Panc1 (cell line): ENCODE data around the gene LRRC8E. TPM values are rescaled to one million over a fixed set of nuclear protein-coding genes. Genes with fewer than 3 reads are reported as not detected.
"Not testable (repeated sequence)": the region's sequence is repeated elsewhere in the genome, so short reads cannot be mapped to it uniquely, and the experiment has no call there.

Source experiments
- ATAC-seq: fragments of 200-7000 bp; cut with Tn5 transposase; 2 replicates; pipeline ENCODE4 v1.9.1; 2020; ENCODE audit warnings: mild to moderate bottlenecking, moderate library complexity
- BruUV-seq: library from RNA; stranded (reverse); fragments of 400-500 nt; replicated peaks from 2 replicates; lab custom pipeline; 2021; lab: Mats Ljungman, UMichigan
- CTCF ChIA-PET: fragments of 300-600 bp; sonication (Branson Sonifier 250); formaldehyde crosslinking; loops from one replicate; lab custom pipeline; 2022; ENCODE audit warnings: antibody characterized with exemption; lab: Charles Lee
- POLR2A ChIA-PET: fragments of 300-600 bp; sonication (Branson Sonifier 250); formaldehyde crosslinking; loops from one replicate; lab custom pipeline; 2022; ENCODE audit warnings: antibody characterized with exemption; lab: Charles Lee
- DNase-seq: peaks from one replicate; pipeline ENCODE4 v3.0.0-alpha.2; 2010; ENCODE audit warnings: low read depth, low spot score
- H3K27ac ChIP-seq: 2 replicates; pipeline ENCODE4 v1.5.1; 2011; ENCODE audit warnings: mild to moderate bottlenecking, low read length, inconsistent platforms
- H3K27me3 ChIP-seq: fragments of 200-500 bp; sonication (Bioruptor generic); 2 replicates; pipeline ENCODE4 v1.6.0; 2014; ENCODE audit warnings: low read length, inconsistent platforms; ENCODE audit not compliant: control insufficient read depth, insufficient read depth
- H3K36me3 ChIP-seq: fragments of 200-500 bp; sonication (Bioruptor generic); 2 replicates; pipeline ENCODE4 v1.5.1; 2014; ENCODE audit warnings: inconsistent platforms, mild to moderate bottlenecking, low read length, moderate library complexity; ENCODE audit not compliant: control insufficient read depth, insufficient read depth
- H3K4me1 ChIP-seq: 2 replicates; pipeline ENCODE4 v1.5.1; 2011; ENCODE audit warnings: inconsistent platforms, mild to moderate bottlenecking, low read length, moderate library complexity; ENCODE audit not compliant: control insufficient read depth, insufficient read depth
- H3K4me3 ChIP-seq, 2 experiments: 2 replicates each; pipeline ENCODE4 v1.5.1; 2011 to 2012; ENCODE audit warnings: low read depth in 2 of 2, low read length in 2 of 2, mild to moderate bottlenecking in 2 of 2, inconsistent platforms in 1 of 2, moderate library complexity in 1 of 2
- H3K9me3 ChIP-seq: fragments of 200-500 bp; sonication (Bioruptor generic); 2 replicates; pipeline ENCODE4 v1.5.1; 2014; ENCODE audit warnings: low read depth, mild to moderate bottlenecking, inconsistent platforms, low read length, moderate library complexity; ENCODE audit not compliant: control insufficient read depth, insufficient read depth
- SIN3A ChIP-seq: IDR thresholded peaks from 2 replicates; pipeline ENCODE4 v1.6.1; 2012; ENCODE audit warnings: low read depth, mild to moderate bottlenecking, low read length, moderate library complexity, borderline replicate concordance; ENCODE audit not compliant: insufficient read depth
- in situ Hi-C: cut with HindIII; loops from 2 replicates; pipeline ENCODE4 v1.10.0; 2016; ENCODE audit warnings: low sequenced_read_pairs, low pct_unique_long_range_greater_than_20kb
- intact Hi-C: fragments of 100-400 bp; cut with micrococcal nuclease; formaldehyde crosslinking; loops from one replicate; pipeline ENCODE4 v1.10.0; 2022; ENCODE audit not compliant: unreplicated experiment
- total RNA-seq: library from RNA; stranded (reverse); gene quantifications from one replicate; pipeline ENCODE4 v1.2.1, GENCODE V29; 2021; ENCODE audit not compliant: unreplicated experiment
- TF ChIP-seq, protein P1 (sequence below): fragments of 450-650 bp; IDR thresholded peaks from 2 replicates; pipeline ENCODE4 v1.5.1; 2017; ENCODE audit warnings: mild to moderate bottlenecking
- TF ChIP-seq, protein P2 (sequence below), 2 experiments: IDR thresholded peaks; 2 replicates each; pipeline ENCODE4 v1.6.1; 2011 to 2012; ENCODE audit warnings: low read depth in 2 of 2, control low read depth in 1 of 2, low read length in 1 of 2, mild to moderate bottlenecking in 1 of 2, moderate library complexity in 1 of 2; ENCODE audit not compliant: insufficient read depth in 1 of 2

Gene LRRC8E
- total RNA-seq, 1 experiment from 2014 or later: 5.0 TPM

DNA sequence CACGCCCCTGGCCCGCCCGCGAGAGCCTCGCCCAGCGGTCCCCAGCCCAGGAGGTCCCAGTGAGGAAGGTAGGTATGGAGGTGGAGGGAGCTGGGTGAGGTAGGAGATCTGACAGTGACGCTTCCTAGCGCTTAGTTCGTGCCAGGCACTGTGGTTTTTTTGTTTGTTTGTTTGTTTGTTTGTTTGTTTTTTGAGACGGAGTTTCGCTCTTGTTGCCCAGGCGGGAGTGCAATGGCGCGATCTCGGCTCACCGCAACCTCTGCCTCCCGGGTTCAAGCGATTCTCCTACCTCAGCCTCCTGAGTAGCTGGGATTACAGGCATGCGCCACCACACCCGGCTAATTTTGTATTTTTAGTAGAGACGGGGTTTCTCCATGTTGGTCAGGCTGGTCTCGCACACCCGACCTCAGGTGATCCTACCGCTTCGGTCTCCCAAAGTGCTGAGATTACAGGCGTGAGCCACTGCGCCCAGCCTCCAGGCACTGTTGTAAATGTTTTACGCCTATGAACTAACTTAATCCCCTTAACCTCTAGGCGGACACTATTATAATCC lies 29.8 kb downstream of the LRRC8E start:
- BruUV-seq, POLR2A ChIA-PET, H3K27me3 ChIP-seq, ATAC-seq, H3K9me3 ChIP-seq, intact Hi-C loops, in situ Hi-C loops, DNase-seq, H3K36me3 ChIP-seq: not testable (repeated sequence)
- Histone ChIP-seq H3K4me1 (peaks cover 16% of the 10 kb centered on the region), H3K27ac (peak overlapping the region; percentile 44), H3K4me3 (peak overlapping the region; percentile 61 to 62)
- CTCF ChIA-PET: interaction anchor here (0.8 kb wide), 1 partner anchor 23 kb away, joined by 3 read pairs; no protein-coding TSS in a partner anchor
- 0 out of 2 replicates have a peak, but pooled peaks have one; percentile 51 for TF ChIP-seq SIN3A
- TF ChIP-seq, protein P1, sequence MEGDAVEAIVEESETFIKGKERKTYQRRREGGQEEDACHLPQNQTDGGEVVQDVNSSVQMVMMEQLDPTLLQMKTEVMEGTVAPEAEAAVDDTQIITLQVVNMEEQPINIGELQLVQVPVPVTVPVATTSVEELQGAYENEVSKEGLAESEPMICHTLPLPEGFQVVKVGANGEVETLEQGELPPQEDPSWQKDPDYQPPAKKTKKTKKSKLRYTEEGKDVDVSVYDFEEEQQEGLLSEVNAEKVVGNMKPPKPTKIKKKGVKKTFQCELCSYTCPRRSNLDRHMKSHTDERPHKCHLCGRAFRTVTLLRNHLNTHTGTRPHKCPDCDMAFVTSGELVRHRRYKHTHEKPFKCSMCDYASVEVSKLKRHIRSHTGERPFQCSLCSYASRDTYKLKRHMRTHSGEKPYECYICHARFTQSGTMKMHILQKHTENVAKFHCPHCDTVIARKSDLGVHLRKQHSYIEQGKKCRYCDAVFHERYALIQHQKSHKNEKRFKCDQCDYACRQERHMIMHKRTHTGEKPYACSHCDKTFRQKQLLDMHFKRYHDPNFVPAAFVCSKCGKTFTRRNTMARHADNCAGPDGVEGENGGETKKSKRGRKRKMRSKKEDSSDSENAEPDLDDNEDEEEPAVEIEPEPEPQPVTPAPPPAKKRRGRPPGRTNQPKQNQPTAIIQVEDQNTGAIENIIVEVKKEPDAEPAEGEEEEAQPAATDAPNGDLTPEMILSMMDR: peak; percentile 52

DNA sequence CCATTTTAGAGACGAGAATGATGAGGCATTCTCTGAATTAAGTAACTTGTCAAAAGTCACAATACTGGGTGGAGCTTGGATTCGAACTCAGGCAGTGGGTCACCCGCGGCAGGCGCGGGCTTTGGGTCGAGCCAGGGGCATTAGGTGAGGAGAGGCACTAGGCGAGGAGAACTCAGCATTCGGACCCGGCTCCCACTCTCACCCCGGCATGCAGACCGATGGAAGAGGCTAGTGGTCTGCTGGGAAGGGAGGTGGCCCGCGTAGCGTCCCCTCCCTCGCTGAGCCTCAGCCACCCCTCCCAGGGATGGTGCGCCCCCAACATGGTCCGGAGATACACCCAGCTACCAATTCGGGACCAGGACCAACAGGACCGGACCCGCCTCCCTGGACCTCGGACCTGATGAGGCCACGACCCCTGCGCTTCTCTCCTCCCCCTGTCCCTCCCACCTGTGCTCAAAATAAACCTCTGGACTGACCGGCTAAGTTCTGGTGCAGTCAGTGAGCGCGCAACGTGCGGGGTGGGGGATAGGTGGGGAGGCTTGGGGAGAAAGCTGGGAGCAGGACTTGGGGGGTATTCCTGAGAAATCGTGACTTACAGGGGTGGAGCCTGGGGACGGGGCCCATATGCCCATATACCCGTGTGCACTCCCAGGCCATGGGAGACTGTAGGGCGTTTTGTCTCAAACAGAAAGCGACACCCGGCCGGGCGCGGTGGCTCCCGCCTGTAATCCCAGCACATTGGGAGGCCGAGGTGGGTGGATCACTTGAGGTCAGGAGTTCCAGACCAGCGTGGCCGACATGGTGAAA lies 30.5 kb downstream of the LRRC8E start:
- Histone ChIP-seq H3K4me1 (peaks cover 20% of the 10 kb centered on the region), H3K9me3 (no peaks in the 10 kb centered on the region), H3K27me3 (no peaks in the 10 kb centered on the region), H3K27ac (peak overlapping the region; percentile 44), H3K36me3 (no peaks in the 10 kb centered on the region; the same call in 1 of the 2 replicates), H3K4me3 (peak overlapping the region; percentile 61 to 62)
- in situ Hi-C loops (no loop called here), intact Hi-C loops (no loop called here)
- no peak for DNase-seq
- TF ChIP-seq, protein P1: no peak
- TF ChIP-seq, protein P2, sequence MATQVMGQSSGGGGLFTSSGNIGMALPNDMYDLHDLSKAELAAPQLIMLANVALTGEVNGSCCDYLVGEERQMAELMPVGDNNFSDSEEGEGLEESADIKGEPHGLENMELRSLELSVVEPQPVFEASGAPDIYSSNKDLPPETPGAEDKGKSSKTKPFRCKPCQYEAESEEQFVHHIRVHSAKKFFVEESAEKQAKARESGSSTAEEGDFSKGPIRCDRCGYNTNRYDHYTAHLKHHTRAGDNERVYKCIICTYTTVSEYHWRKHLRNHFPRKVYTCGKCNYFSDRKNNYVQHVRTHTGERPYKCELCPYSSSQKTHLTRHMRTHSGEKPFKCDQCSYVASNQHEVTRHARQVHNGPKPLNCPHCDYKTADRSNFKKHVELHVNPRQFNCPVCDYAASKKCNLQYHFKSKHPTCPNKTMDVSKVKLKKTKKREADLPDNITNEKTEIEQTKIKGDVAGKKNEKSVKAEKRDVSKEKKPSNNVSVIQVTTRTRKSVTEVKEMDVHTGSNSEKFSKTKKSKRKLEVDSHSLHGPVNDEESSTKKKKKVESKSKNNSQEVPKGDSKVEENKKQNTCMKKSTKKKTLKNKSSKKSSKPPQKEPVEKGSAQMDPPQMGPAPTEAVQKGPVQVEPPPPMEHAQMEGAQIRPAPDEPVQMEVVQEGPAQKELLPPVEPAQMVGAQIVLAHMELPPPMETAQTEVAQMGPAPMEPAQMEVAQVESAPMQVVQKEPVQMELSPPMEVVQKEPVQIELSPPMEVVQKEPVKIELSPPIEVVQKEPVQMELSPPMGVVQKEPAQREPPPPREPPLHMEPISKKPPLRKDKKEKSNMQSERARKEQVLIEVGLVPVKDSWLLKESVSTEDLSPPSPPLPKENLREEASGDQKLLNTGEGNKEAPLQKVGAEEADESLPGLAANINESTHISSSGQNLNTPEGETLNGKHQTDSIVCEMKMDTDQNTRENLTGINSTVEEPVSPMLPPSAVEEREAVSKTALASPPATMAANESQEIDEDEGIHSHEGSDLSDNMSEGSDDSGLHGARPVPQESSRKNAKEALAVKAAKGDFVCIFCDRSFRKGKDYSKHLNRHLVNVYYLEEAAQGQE (IDR thresholded peaks at IDR 0.05; ENCODE audit: insufficient read depth in 1 of 2, low read depth in 2 of 2, low read length in 1 of 2): no peak
- ChIA-PET POLR2A (no interaction called here), CTCF (interaction anchor here (0.8 kb wide), 1 partner anchor 22 kb away, joined by 3 read pairs; no protein-coding TSS in a partner anchor)
- BruUV-seq: no TSS peak
- no peak for ATAC-seq
